ENCODE data around the gene RPEL1. TPM values are rescaled to one million over a fixed set of nuclear protein-coding genes. Genes with fewer than 3 reads are reported as not detected.
A peak's percentile ranks its signal among the peaks of the same experiment; 100 is the strongest.

Gene RPEL1
- total and polyA plus RNA-seq, 8 donors, result not detected

DNA sequence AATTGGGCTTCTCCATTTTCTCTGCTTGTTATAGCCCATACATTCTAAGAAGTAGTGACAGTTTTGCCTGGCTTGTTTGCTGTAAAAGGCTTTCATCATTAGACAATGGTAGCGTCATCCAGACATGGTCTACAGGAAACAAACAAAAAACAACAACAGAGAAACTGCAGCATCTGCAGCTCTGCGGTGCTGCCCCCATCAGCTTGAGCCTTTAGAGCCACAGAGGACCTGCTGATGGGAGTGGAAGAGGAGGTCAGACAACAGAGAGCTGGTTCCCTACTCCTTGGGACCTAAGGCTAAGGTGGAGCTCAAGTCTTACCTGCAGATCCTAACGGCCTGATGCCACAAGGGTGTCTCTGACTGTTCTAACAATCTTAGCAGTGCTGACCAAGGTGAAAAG, 34.3 kb downstream of the RPEL1 start:
- no peak overlapping the region for H3K4me3 ChIP-seq
- peaks cover 18 to 92% (median 45%) of the 10 kb centered on the region in 3 donors for H3K27me3 ChIP-seq
- H3K9me3 ChIP-seq, result peaks cover 0 to 7% (median 0%) of the 10 kb centered on the region in 4 donors
- DNase-seq, result no peak
- 64 to 88% (median 71%) methylated on average over 3 of the region's 3 CpGs for WGBS, 5 donors
- intact Hi-C loops (cut with DNase I; ENCODE audit: low total_unique reads), result no loop called here
- peaks cover 8 to 22% (median 13%) of the 10 kb centered on the region in 4 donors for H3K4me1 ChIP-seq
- TF ChIP-seq POLR2AphosphoS5 (IDR thresholded peaks at IDR 0.05), result no peak
- no peak overlapping the region for H3K27ac ChIP-seq
- no peaks in the 10 kb centered on the region for H3K36me3 ChIP-seq

DNA sequence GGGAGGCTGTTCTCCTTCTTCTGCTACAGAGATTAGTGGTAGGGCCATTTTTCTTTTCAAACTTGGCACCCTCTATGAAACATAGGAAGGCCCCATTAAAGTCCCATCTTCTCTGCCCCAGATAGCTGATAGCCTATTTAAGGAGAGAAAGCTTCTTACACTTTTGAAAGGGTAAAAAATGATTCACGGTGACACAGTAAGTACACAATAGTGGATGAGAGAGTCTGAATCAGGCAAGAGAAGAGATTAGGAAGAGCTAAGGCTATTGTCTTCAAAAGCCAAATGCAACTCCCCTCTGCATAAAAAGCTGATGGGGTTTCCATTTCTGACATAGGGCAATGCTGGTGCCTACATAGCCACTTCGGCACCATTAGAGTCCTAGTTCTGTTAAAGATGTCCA, 34.8 kb downstream of the RPEL1 start:
- Histone ChIP-seq H3K4me1 (peaks cover 8 to 22% (median 13%) of the 10 kb centered on the region in 4 donors), H3K36me3 (no peaks in the 10 kb centered on the region), H3K27ac (no peak overlapping the region), H3K4me3 (no peak overlapping the region), H3K27me3 (peaks cover 18 to 92% (median 45%) of the 10 kb centered on the region in 3 donors), H3K9me3 (peaks cover 0 to 7% (median 0%) of the 10 kb centered on the region in 4 donors)
- DNase-seq, result no peak
- intact Hi-C loops (cut with DNase I; ENCODE audit: low total_unique reads), result no loop called here
- TF ChIP-seq POLR2AphosphoS5 (IDR thresholded peaks at IDR 0.05), result no peak
- no peak for TF ChIP-seq POLR2A (IDR thresholded peaks at IDR 0.05)
- TF ChIP-seq, protein P1, sequence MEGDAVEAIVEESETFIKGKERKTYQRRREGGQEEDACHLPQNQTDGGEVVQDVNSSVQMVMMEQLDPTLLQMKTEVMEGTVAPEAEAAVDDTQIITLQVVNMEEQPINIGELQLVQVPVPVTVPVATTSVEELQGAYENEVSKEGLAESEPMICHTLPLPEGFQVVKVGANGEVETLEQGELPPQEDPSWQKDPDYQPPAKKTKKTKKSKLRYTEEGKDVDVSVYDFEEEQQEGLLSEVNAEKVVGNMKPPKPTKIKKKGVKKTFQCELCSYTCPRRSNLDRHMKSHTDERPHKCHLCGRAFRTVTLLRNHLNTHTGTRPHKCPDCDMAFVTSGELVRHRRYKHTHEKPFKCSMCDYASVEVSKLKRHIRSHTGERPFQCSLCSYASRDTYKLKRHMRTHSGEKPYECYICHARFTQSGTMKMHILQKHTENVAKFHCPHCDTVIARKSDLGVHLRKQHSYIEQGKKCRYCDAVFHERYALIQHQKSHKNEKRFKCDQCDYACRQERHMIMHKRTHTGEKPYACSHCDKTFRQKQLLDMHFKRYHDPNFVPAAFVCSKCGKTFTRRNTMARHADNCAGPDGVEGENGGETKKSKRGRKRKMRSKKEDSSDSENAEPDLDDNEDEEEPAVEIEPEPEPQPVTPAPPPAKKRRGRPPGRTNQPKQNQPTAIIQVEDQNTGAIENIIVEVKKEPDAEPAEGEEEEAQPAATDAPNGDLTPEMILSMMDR (IDR thresholded peaks at IDR 0.05), result no peak
- no peak for TF ChIP-seq EP300 (IDR thresholded peaks at IDR 0.05)
- WGBS, 5 donors, result 86 to 96% (median 87%) methylated on average over 2 of the region's 2 CpGs

DNA sequence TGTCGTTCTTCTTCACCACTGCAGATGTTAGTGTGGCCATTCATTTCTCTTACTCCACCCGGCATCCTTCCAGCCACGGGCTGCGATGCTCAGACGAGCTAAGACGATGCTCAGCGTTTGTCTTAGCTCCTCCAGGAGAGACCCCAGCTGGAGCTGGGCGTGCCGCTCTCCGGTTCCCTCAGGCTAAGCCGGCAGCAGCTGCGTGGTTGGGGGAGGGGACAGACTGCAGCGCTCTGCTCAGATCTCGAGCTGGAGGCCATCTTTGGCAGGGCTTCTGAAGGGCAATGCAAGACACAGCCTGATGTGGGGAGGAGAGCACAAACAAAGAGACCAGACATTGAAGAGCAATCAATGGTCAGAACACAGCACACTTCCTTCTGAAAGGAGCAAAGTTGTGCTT, 36.1 kb downstream of the RPEL1 start:
- H3K4me3 ChIP-seq, result no peak overlapping the region
- 3 to 8% (median 6%) methylated on average over 6 to 14 of the region's 14 CpGs for WGBS, 5 donors
- intact Hi-C loops (cut with DNase I; ENCODE audit: low total_unique reads), result no loop called here
- H3K36me3 ChIP-seq, result no peaks in the 10 kb centered on the region
- no peak overlapping the region for H3K27ac ChIP-seq
- no peak for TF ChIP-seq POLR2AphosphoS5 (IDR thresholded peaks at IDR 0.05)
- TF ChIP-seq, protein P1 (IDR thresholded peaks at IDR 0.05), result no peak
- no peak for TF ChIP-seq POLR2A (IDR thresholded peaks at IDR 0.05)
- TF ChIP-seq EP300 (IDR thresholded peaks at IDR 0.05), result no peak
- H3K27me3 ChIP-seq, result peaks cover 18 to 89% (median 38%) of the 10 kb centered on the region in 3 donors
- peak in 1 of 2 donors; percentile 83 for DNase-seq
- H3K9me3 ChIP-seq, result peaks cover 0 to 7% (median 0%) of the 10 kb centered on the region in 4 donors
- H3K4me1 ChIP-seq, result peaks cover 7 to 18% (median 11%) of the 10 kb centered on the region in 4 donors

DNA sequence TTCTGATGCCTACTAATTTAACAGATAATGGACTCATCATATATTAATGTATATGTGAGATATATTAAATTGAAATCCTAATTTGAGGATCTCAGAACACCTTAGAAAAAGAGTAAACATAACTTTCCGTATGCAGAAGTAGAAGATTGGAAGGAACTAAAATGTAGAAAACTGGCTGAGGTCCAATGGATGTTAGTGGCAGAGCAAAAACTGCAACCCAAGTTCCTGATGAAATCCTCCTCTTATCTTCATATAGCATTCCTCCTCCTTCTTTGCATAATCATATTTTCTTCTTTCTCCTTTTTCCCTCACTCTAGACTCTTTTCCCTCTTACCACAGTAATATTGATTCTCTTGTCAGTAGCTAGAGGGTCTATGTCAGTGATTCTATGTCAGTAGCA, 37.3 kb downstream of the RPEL1 start:
- no peaks in the 10 kb centered on the region for H3K36me3 ChIP-seq
- 33 to 55% (median 38%) methylated on average over 1 of the region's 1 CpG for WGBS, 5 donors
- DNase-seq, result no peak
- no peaks in the 10 kb centered on the region for H3K9me3 ChIP-seq
- peaks cover 7 to 89% (median 26%) of the 10 kb centered on the region in 3 donors for H3K27me3 ChIP-seq
- intact Hi-C loops (cut with DNase I; ENCODE audit: low total_unique reads), result no loop called here
- TF ChIP-seq EP300 (IDR thresholded peaks at IDR 0.05), result no peak
- TF ChIP-seq, protein P1 (IDR thresholded peaks at IDR 0.05), result no peak
- H3K4me1 ChIP-seq, result peaks cover 0 to 6% (median under 1%) of the 10 kb centered on the region in 4 donors
- H3K4me3 ChIP-seq, result no peak overlapping the region
- no peak overlapping the region for H3K27ac ChIP-seq

DNA sequence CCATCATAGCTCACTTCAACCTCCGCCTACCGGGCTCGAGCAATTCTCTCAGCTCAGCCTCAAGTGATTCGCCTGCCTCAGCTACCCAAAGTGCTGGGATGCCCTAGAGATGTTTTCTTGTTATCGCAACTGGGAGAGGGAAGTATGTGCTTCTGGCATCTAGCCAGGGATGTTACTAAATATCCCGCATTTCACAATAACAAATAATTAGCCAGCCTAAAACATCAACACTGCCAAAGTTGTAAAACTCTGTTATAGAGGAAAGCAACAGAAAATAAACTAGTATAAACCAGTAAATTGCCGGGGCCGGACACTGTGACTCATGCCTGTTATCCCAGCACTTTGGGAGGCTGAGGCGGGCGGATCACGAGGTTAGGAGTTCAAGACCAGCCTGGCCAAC, 38.5 kb downstream of the RPEL1 start:
- intact Hi-C loops (cut with DNase I; ENCODE audit: low total_unique reads), result no loop called here
- Histone ChIP-seq H3K9me3 (no peaks in the 10 kb centered on the region), H3K36me3 (no peaks in the 10 kb centered on the region), H3K4me1 (no peaks in the 10 kb centered on the region), H3K27me3 (peaks cover 0 to 78% (median 14%) of the 10 kb centered on the region in 3 donors), H3K27ac (no peak overlapping the region), H3K4me3 (no peak overlapping the region)
- DNase-seq, result no peak
- WGBS, 5 donors, result 69 to 91% (median 83%) methylated on average over 11 of the region's 11 CpGs
- no peak for TF ChIP-seq EP300 (IDR thresholded peaks at IDR 0.05)
- TF ChIP-seq, protein P1 (IDR thresholded peaks at IDR 0.05), result no peak
- no peak for TF ChIP-seq POLR2AphosphoS5 (IDR thresholded peaks at IDR 0.05)
- no peak for TF ChIP-seq POLR2A (IDR thresholded peaks at IDR 0.05)
